Measurements from ENCODE around the gene PSMB2.
"Not testable (repeated sequence)": the region's sequence is repeated elsewhere in the genome, so short reads cannot be mapped to it uniquely, and the experiment has no call there.

The PSMB2 gene

DNA sequence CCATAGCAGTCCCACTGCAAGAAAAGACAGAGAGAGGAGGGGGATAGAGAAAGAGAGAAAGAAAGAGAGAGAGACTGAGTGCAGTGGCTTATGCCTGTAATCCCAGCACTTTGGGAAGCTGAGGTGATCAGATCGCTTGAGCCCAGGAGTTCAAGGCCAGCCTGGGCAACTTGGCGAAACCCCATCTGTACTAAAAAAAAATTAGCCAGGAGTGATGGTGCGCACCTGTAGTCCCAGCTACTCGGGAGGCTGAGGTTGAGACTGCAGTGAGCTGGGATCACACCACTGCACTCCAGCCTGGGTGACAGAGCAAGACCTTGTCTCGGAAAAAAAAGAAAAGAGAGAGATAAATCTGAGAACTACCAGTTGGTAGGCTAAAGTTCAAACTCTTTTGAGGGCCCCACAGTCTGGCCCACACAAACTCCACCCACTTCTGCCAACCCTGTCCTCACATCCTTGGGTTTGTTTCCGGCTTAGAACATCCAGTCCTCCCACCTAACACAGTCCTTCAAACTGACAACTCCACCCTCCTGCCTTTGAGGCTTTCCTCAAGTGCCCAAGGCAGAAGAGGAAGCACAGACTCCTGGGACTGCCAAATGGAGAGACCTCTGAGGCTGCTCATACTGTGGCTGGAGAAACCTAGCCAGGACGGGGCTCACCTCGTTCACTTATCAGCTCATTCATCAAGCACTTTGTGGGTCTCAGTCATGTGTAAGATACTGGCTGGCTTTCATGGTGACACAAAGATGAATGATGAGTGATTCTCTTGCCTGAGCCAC lies 48.1 kb downstream of the PSMB2 start:
- no peak for DNase-seq (ENCODE audit: low read depth, low spot score)

- DNase-seq (ENCODE audit: low read depth, low spot score), result no peak
Measured at GRCh38 chr1:35591211-35591610, 50.1 kb downstream of the PSMB2 start.

DNA sequence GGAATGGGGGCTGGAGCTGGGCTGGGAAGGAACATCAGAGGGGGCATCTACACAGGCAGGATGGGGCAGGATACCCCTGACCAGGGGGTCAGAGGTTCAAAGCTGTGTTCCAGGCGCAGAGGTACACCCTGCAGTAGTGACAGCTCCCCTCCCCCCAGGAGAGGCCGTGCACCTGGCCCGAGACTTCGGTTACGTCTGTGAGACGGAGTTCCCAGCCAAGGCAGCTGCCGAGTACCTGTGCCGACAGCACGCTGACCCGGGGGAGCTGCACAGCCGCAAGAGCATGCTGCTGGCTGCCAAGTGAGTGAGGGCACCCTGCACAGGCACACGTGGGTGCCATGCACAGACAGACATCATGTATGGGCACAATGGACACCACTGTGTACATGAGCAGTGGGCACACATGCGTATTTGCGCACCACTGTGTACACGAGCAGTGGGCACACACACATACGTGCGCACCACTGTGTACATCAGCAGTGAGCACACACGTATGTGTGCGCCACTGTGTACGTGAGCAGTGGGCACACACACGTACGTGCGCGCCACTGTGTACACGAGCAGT lies 50.8 kb downstream of the PSMB2 start:
- no peak for DNase-seq (ENCODE audit: low read depth, low spot score)

DNA sequence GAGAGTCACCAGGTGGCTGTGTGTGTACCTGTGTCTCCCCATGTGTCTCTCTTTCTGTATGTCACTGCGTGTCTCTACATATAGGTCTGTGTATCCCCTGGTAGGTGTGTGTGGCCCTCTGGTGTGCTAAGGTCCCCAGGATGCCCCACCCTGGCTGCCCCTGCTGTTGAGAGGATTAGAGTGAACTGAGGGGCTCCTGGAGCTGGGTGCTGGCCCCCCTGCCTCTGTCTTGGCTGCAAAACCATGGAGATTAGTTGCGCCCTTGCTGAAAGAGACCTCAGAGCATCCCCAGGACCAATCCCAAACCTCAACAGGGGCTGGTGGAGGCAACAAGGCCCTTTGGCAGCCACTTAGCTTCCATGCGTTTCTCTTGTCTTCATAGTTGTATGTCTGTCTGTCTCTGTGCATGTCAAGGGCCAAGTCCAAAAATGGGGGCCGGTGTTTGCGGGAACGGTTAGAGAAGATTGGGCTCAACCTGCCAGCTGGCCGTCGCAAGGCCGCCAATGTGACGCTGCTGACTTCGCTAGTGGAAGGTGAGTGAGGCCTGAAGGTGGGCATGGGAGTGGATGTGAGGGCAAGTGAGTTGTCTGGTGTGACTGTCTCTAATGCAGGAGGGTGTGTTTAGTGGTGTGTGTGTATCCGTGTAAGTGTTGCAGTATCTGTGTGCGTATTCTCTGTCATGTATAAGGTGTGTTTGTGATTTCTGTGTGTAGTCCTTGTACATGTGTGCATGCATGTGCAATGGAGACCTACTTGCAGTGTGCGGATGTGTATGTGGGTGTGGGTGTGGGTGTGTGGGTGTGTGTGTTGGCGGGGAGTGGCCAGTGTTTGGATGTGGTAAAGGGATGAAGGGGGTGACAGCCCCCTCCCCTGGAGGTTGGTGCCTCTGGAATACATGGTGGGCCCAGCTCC lies 51.6 kb downstream of the PSMB2 start:
- DNase-seq (ENCODE audit: low read depth, low spot score), result no peak

DNA sequence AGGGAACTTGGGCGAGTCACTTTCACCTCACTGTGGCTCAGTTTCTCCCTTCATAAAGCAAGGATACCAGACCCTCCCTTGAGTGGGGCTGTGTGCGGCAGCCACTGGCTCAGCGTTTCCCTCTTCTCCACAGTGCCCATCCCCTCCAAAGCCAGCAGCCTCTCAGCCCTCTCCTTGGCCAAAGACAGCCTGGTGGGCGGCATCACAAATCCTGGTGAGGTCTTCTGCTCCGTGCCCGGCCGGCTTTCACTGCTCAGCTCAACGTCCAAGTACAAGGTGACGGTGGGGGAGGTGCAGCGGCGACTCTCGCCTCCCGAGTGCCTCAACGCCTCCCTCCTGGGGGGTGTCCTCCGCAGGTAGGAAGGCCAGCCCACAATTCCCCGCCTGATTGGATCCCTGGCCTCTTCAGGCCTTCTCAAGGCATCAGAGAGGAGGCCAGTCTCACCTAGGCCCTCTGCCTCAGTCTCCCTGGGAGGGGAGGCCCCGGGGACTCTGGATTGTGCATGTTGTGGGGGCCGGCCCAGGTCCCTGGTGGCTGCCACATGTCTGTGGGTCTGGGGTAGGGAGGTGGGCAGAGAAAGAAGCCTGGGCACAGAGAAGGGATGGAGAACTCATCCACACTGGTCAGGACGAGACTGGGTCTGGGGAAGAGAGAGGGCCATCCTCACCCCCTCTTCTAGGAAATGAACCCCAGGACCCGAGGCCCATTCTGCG lies 53.0 kb downstream of the PSMB2 start:
- no peak for DNase-seq (ENCODE audit: low read depth, low spot score)

DNA sequence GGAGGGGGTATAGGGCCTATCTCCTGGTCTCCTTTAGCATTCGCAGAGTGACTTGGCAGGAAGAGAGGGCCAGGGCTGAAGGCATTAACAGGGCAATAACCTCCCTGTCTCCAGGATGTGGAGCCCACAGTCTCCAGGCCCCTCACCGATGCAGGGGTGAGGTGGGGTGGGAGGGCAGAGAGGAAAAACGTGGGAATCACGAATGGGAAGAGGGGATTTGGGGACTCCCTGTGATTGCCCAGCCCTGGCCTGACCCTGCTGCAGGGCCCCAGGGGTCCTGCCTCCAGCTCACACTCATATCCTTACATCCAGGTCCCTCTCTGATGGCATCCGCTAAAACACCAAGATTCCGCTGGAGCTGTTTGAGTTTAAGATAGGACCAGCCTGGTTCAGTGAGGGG lies 53.6 kb downstream of the PSMB2 start:
- no peak for DNase-seq (ENCODE audit: low read depth, low spot score)

DNA sequence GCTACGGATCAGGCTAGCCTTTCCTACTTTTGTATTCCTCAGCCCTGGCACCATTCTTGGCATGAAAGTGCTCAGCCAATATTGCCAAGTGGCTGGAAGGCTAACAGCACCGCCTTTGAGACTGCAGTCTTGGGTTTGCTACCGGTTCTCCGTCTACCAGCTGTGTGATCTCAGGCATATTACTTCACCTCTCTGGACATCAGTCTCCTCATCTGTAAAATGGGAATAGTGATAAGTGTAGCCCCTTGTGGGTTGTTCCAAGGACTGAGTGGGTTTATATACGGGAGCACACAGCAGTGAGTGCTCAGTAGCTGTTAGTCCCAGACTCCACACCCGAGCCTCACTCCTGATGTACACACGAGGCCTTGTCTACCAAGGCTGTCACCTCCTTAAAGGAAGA lies 54.5 kb downstream of the PSMB2 start:
- no peak for DNase-seq (ENCODE audit: low read depth, low spot score)

- not testable (repeated sequence) for DNase-seq (ENCODE audit: low read depth, low spot score)
Measured at GRCh38 chr1:35585805-35586204, 55.5 kb downstream of the PSMB2 start.

DNA sequence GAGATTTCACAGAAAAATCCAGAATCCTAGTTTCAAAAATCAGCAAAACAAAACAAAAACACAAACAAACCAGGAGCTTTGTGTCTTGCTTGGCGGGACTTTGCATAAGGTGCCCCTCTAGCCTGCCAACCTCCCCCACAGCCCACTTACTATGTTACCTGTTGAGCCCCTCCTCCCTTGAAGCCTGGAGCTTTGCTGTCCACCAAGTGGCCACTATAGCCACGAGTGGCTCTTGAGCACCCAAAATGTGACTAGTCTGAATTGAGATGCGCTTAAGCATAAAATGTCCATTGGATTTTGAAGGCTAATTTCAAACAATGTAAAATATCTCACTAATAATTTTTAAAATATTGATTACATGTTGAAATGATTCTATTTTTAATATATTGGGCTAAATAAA lies 56.0 kb downstream of the PSMB2 start:
- no peak for DNase-seq (ENCODE audit: low read depth, low spot score)

- not testable (repeated sequence) for DNase-seq (ENCODE audit: low read depth, low spot score)
Measured at GRCh38 chr1:35581621-35582020, 59.7 kb downstream of the PSMB2 start.

DNA sequence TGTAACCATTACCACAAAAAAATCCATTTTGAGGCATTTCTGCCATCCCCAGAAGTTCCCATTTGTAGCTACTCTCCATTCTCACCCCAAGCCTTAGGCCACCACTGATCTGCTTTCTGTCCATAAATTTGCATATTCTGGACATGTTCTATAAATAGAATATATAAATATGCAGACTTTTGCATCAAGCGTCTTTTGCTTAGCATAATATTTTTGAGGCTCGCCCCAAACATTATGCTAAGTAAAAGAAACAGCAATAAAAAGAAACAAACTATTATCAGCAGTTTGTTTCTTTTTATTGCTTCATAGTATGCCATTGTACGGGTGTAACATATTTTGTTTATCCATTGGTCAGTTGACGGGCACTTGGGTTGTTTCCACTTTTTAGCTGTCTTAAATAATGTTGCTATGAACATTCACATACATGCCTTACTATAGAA lies 60.4 kb downstream of the PSMB2 start:
- no peak for DNase-seq (ENCODE audit: low read depth, low spot score)

- no peak for DNase-seq (ENCODE audit: low read depth, low spot score)
Measured at GRCh38 chr1:35577071-35577998, 64.0 kb downstream of the PSMB2 start.

- DNase-seq (ENCODE audit: low read depth, low spot score), result not testable (repeated sequence)
Measured at GRCh38 chr1:35576766-35577070, 64.6 kb downstream of the PSMB2 start.

DNA sequence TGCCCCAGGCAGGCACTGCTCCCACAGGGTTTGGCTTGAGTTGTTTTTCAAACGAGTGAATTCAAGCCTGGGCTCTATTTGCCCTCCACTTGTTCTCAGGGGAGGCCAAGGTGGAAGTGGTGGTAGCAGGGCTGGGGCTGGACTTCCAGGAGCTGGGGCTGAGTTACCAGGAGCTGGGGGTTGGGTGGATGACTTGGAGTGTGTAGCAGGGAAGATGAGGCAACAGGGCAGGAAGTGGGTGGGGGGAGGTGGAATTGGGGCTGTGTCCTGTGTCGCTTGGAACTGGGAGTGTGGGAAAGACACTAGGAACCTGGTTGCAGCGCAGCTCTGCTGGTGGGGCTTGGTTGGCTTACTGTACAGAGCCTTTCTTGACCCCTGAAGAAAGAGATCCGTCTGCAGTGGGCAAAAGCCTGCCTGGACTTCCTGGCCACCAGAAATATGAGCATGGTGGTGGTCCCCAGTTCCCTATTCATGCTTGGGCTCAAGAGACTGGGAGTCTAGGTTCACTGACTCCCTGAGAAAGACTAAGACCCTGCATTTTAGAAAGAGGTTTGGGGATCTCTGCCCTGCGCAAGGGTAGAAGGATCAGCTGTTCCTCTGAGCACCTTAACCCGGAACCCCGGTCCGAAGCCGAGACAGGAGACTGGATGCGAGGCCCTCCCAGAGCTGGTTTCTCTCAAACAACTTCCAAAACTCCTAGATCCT lies 65.1 kb downstream of the PSMB2 start:
- DNase-seq (ENCODE audit: low read depth, low spot score), result no peak

DNA sequence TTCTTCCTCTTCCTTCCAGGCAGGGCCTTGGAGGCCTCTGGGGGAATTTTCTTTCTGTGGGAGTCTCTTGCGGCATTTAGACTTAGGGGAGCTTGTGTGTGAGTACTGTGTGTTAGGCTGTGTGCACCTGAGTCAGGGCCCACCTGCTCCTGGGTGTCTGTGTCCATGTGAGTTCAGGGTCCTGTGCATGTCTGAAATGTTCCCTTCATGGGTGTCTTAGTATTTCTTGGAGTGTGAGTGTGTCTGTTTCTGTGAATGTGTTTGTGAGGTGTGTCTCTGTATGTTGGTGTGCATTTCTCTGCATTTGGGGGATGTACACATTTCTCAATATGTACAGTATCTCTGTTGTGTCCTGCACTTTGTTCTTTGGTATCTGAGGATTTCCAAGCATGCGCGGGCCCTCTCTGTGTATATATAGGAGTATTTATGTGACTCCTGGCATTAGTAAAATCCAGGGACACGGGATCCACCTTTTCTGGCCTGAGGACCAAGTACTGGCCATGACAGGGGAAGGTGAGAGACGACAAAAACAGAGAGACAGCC lies 65.8 kb downstream of the PSMB2 start:
- DNase-seq (ENCODE audit: low read depth, low spot score), result no peak

DNA sequence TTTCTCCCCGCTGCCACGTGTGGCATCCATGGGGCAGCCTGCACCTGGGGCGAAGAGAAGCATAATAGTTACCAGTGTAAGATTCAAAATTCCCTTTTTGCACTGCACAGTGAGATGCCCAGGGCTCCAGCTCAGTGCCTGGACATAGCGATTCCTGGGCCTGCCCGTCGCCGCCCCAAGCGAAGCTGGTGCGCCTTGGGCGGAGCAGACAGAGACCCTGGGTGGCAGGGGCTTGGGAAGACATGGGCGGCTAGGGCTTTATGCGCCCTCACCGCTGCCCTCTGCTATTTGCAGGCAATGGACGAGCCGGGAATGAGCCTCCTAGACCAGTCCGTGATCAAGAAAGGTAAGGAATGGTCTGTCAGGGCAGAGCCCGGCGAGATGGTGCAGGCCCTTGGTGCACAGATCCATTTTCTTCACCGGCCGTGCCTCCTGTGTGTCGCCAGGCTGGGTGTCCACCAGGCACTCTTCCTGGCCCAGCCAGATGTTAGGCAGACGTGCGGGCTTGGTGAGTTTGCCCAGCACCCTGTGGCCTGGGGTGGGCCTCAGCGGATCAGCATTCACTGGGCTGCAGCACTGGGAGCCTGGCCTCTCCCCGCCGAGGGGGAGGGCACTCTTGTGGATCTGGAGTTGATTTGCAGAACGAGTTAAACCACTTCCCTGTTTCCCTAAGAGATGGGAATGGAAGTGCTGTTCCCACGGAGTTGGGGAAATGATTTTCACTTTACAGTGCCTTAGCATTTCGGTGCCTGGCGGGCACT lies 66.5 kb downstream of the PSMB2 start:
- DNase-seq (ENCODE audit: low read depth, low spot score), result no peak

- DNase-seq (ENCODE audit: low read depth, low spot score), result no peak
Measured at GRCh38 chr1:35574125-35574654, 67.1 kb downstream of the PSMB2 start.

DNA sequence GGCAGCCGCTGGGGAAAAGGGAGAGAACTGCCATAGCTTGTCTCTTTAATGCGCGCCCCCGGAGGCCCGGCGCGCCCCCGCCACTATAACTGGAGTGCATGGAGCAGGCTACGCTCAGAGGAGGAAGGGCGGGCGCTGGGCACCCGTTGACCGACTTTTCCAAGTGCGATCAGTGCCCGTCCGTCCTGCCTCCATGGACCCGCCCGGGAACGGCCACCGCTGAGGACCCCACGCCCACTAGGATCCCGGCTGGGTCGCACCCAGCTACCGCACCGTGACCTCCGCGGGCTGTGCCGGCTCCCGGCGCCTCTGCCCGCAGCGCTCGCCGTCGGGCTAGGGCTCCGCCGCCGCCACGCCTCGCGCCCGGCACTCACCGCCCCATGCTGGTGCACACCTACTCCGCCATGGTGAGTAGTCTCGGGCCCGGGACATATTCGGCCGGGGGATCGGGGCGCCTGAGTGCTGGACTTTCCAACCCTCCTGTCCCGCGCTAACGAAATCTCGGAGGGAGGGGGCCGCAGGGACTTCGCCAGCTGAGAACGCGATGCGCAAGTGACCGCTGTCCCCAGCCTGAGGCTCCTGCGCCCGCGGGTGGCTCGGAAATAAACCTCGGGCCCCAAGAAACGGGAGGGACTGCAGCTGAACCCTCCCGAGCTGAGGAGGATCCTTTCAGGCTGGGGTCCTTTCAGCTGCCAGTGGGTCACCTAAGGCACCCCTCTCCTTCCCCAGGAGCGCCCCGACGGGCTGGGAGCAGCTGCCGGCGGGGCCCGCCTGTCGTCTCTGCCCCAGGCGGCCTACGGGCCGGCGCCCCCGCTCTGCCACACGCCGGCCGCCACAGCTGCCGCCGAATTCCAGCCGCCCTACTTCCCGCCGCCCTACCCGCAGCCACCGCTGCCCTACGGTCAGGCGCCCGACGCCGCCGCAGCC lies 67.9 kb downstream of the PSMB2 start, which contains the start of gene TFAP2E:
TFAP2E (plus strand) TSS at position 117 of the 927 bp plus-strand sequence; CDS start at position 381, 264 bp downstream.
- DNase-seq (ENCODE audit: low read depth, low spot score), result no peak

Data from brain pericyte (primary cell).